ENCODE results near the gene RUNX1. TPM values are rescaled to one million over a fixed set of nuclear protein-coding genes. Genes with fewer than 3 reads are reported as not detected.

RUNX1 gene
- total RNA-seq, 2 donors from 2014 or later, result 112 to 136 TPM

DNA sequence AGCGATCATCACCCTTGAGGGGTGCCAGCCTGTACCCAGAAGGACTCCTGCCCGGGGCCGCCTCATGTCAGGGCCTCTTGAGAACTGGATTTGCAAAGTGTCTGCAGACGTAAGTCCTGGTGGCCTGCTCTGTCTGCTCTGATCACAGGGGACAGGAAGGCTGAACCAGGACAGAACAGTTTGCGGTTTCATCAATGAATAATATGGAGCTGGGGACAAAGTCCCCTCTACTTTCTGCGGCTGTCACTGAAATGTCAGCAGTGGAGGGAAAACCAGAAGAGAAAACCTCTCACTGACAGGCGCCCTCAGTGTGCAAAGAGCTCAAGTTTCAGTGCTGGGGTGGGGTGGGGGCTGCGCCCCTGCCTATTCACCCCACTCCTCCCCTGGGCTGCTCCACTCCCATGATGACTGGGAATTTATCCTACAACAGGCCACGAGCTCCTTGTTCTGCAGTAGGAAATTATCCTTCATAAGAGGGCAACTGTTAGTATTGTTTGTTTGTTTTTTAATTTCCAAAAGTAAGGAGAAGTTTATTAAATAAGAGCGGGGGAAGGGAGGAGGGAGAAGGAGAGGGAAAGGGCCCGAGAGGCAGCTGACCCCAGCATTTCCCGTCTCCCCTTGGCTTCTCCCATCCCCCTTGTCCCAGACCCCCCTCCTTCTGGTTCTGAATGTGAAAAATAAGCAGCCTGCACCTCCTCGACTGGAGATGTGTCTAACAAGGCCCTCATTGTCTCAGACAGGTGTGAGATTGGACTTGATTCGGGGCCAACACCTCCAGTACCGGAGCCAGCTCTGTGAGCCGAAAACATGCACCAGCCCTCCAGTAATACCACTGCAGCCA lies 231.1 kb downstream of the RUNX1 start:
- Mint-ChIP-seq H3K36me3 (ENCODE audit: low read depth) (peaks cover 100% of the 10 kb centered on the region), H3K9me3 (no peaks in the 10 kb centered on the region)

DNA sequence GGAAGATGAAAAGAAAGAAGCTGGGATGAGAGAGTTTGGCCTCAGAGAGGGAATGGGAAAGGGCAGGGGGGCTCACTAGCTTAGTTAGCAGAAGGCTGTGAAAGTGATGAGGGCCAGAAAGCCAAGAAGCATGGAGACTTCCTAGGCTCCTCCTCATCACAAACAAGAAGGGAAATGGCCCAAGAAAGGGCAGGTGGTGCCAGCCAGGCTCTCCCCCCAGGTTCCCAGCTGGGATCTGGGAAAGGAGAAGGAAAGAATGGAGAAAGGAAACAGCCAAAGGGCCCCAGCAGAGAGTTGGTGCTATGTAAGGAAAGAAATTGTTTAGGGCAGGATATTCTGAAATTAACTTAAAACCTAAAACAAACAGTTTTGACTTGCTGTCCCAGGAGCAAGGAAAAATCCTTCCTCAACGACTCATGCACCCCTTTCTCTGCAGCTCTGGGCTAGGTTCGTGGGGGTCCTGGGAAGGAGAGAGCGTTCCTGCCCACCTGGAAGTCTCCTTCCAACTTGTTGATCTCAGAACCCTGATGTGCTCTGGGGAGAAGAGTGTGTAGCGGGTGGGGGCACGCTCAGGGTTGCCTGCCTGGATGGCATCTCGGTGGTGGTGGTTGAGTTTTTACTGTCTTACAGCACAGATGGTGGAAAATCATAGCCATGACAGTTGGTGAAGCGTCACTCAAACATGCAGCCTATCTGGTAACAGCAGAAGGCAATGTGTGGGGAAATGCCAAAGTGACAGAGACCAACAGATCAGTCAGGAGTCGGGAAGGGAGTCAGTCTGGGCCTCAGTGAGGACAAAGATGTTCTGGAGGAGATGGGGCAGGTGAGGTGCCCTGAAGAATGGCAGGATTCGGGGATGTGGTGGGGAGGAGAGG lies 233.0 kb downstream of the RUNX1 start:
- Mint-ChIP-seq H3K4me3 (peak overlapping the region; percentile 21), H3K27ac (peak overlapping the region; percentile 88), H3K36me3 (ENCODE audit: low read depth) (peaks cover 100% of the 10 kb centered on the region), H3K27me3 (no peaks in the 10 kb centered on the region), H3K4me1 (peaks cover 50% of the 10 kb centered on the region), H3K9me3 (no peaks in the 10 kb centered on the region)
- no peak for ATAC-seq (replicated peaks)

More for the DNA sequence above, 231.1 kb downstream of the RUNX1 start:
- peak overlapping the region; percentile 75 for H3K27ac Mint-ChIP-seq
- ATAC-seq (replicated peaks), result no peak
- peaks cover 42% of the 10 kb centered on the region for H3K4me1 Mint-ChIP-seq
- no peak overlapping the region for H3K4me3 Mint-ChIP-seq
- H3K27me3 Mint-ChIP-seq, result no peaks in the 10 kb centered on the region

DNA sequence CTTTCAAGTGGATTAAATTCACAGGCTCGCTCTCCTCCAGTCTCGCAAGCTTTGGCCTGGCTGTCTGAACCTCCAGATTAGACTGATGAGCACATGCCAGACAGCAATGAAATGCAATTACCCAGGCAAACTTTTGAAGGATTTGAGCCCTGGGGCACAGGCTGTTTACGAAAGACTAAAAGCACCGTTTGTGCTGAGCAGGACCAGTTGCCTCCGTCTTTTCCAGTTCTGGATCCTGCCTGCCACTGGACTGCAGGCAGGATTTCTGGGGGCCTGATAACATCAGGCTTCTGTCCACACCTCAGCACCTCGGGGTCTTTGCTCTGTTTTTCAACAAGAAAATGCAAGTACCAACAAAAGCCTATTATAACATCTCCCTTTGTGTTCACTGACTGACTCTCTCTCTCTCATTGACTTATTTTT lies 234.6 kb downstream of the RUNX1 start:
- Mint-ChIP-seq H3K9me3 (no peaks in the 10 kb centered on the region), H3K27ac (peak overlapping the region; percentile 88), H3K27me3 (no peaks in the 10 kb centered on the region), H3K4me1 (peaks cover 55% of the 10 kb centered on the region), H3K36me3 (ENCODE audit: low read depth) (peaks cover 100% of the 10 kb centered on the region), H3K4me3 (no peak overlapping the region)
- no peak for ATAC-seq (replicated peaks)

DNA sequence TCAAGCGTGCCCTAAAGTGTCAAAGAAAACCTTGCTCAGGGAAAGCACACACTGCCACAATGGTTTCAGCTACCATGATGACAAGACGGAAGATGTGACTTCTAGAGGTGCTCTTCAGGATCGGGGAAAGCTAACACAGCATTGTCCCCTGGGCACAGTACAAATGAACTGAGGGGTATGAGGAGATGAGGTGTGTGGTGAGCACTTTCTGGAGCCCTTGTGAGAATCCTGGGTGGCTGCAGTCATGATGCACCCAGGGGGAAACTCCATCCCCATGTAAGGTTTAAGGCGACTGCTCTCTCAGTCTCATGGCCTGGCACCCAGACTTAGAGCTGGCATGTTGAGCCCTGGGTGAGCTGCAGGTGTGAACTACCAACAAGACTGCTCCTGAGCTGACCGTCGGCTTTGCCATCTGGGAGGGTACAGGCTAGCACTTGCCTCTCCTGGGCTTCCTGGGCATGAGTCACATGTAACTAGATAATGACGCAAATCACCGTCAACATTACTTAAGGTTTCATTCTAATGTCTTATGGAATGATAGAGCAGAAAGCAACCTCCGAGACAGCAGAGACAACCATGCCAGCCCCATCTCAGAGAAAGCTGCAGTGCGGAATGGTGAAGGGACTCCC lies 235.7 kb downstream of the RUNX1 start:
- Mint-ChIP-seq H3K4me1 (peaks cover 67% of the 10 kb centered on the region), H3K27me3 (no peaks in the 10 kb centered on the region), H3K27ac (peak overlapping the region; percentile 14), H3K9me3 (no peaks in the 10 kb centered on the region), H3K4me3 (no peak overlapping the region), H3K36me3 (ENCODE audit: low read depth) (peaks cover 100% of the 10 kb centered on the region)
- no peak for ATAC-seq (replicated peaks)

DNA sequence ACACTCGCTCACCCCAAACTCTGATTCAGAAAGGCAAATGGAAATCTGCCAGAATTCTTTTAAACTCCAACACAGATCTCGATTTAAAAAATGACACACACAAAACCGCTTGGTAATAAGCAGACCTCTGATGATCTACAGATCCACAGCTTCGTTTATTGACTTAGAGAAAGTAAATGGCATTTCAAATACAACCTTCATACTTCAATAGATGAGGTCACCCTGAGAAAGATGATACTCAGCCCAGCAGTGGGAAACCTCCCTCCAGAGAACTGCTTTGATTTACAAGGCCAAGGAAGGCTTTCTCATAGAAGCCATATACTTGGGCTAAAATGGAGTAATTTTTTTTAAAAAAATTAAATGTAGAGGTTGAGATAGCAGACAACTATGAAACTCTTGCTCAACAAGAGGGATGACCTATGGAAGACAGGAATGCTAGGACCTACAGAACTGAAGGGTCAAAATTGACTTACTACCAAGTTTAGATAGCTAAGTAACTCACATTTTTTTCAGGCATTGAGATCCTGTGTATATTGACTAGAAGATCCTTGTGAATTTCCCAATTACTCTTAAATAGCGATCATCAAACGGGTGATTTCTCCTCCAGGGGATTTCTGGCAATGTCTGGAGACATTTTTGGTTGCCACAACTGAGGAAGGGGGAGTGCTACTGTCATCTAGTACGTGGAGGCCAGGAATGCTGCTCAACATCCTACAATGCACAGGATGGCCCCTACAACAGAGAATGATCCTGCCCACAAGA lies 236.4 kb downstream of the RUNX1 start:
- ATAC-seq (replicated peaks), result no peak
- Mint-ChIP-seq H3K36me3 (ENCODE audit: low read depth) (peaks cover 100% of the 10 kb centered on the region), H3K27ac (peak overlapping the region; percentile 14), H3K4me3 (peak overlapping the region; percentile 9), H3K9me3 (no peaks in the 10 kb centered on the region), H3K27me3 (no peaks in the 10 kb centered on the region), H3K4me1 (peaks cover 71% of the 10 kb centered on the region)

DNA sequence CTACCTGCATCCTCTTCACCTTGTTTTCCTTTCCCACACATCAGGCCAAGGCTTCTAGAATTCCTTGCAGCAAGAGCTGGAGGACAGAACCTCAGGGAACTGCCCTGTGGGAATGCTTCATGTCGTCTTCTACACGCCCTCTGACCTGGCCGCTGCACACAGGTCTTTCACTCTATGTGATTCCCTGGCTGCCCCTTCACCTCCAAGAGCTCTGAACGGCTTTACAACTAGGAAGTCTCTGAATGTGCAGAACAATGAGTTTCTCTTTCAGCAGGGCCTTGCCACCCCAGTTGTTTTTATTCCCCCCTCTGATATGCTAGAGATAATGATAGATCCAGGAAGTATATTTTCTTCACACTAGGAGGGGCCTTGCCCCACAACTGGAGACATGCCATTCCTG lies 237.7 kb downstream of the RUNX1 start:
- Mint-ChIP-seq H3K27ac (no peak overlapping the region), H3K4me3 (peak overlapping the region; percentile 9), H3K9me3 (no peaks in the 10 kb centered on the region), H3K36me3 (ENCODE audit: low read depth) (peaks cover 100% of the 10 kb centered on the region), H3K4me1 (peaks cover 81% of the 10 kb centered on the region), H3K27me3 (no peaks in the 10 kb centered on the region)
- ATAC-seq (replicated peaks), result no peak

DNA sequence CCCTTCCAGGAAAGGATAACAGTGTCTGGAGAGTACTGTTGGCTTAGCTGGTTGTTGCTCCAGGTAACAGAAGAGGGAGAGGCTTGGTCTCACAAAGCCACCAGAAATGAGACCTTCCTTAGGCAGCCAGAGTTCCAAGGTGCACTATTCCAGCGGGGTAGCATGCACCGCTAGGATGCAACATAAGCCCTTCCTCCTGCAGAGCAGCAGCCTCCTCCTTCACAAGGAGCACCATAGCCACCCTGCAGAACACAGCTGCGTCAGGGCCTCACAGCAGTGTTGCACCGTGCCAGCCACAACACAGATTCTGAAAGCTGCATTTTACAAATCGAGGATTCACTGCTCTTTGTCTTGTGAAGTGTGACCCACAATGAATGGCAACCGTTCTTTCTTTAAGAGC lies 238.3 kb downstream of the RUNX1 start:
- no peak for ATAC-seq (replicated peaks)
- Mint-ChIP-seq H3K4me1 (peaks cover 79% of the 10 kb centered on the region), H3K27ac (no peak overlapping the region), H3K36me3 (ENCODE audit: low read depth) (peaks cover 100% of the 10 kb centered on the region), H3K4me3 (peak overlapping the region; percentile 9), H3K27me3 (no peaks in the 10 kb centered on the region), H3K9me3 (no peaks in the 10 kb centered on the region)

DNA sequence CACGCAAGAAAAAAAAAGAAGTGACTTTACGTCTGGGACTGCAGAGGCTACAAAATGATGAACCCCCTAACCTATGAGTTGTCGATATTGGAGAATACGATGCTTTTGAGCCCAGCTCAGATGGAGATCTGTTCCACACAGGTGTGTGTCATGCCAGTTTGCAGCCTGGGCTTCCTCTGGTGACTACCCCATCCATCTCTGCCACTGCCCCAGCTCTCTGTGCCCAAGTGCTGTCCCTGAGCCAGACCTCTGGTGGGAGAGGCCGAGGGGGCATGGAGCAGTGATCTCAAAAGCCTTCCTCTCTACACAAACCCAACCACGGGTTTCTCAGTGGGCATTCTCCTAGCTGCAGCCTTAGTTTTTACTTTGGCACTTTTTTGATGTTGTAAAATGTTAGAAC lies 239.3 kb downstream of the RUNX1 start:
- no peaks in the 10 kb centered on the region for H3K9me3 Mint-ChIP-seq
- peak overlapping the region; percentile 78 for H3K4me3 Mint-ChIP-seq
- H3K27ac Mint-ChIP-seq, result no peak overlapping the region
- H3K36me3 Mint-ChIP-seq (ENCODE audit: low read depth), result peaks cover 100% of the 10 kb centered on the region
- no peak for ATAC-seq (replicated peaks)
- no peaks in the 10 kb centered on the region for H3K27me3 Mint-ChIP-seq
- H3K4me1 Mint-ChIP-seq, result peaks cover 76% of the 10 kb centered on the region

DNA sequence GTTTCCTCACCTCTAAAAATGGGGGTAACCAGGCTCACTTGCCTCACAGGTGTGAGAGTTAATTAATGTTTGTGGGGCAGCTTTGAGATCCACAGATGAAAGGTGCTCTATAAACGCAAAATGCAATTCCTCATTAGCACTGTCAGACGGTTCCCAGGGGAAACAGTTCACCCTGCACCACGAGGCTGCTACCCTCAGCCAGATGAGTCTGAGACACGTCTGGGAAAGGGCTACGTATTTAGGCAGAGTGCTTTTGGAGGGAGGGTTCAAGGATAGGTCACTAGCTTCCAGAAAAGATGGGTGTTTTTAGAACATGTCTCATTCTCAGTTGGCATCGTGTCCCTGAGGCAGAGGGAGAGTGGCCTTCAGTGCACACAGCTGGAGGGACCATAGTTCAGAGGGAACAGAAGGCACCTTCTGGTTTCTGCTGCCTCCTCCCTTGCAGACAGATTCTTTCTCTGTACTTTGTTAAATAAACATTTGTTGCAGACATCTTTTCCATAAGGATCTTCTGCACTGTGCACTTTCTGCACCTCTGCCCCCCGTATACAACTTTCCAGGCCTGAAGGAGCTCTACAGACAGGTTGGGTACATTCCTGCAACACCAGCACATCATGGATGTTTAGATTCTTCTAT lies 240.4 kb downstream of the RUNX1 start:
- peak; percentile 3 for ATAC-seq (replicated peaks)
- H3K4me1 Mint-ChIP-seq, result peaks cover 76% of the 10 kb centered on the region
- H3K27ac Mint-ChIP-seq, result peak overlapping the region; percentile 97
- H3K27me3 Mint-ChIP-seq, result no peaks in the 10 kb centered on the region
- peak overlapping the region; percentile 78 for H3K4me3 Mint-ChIP-seq
- peaks cover 100% of the 10 kb centered on the region for H3K36me3 Mint-ChIP-seq (ENCODE audit: low read depth)
- no peaks in the 10 kb centered on the region for H3K9me3 Mint-ChIP-seq

DNA sequence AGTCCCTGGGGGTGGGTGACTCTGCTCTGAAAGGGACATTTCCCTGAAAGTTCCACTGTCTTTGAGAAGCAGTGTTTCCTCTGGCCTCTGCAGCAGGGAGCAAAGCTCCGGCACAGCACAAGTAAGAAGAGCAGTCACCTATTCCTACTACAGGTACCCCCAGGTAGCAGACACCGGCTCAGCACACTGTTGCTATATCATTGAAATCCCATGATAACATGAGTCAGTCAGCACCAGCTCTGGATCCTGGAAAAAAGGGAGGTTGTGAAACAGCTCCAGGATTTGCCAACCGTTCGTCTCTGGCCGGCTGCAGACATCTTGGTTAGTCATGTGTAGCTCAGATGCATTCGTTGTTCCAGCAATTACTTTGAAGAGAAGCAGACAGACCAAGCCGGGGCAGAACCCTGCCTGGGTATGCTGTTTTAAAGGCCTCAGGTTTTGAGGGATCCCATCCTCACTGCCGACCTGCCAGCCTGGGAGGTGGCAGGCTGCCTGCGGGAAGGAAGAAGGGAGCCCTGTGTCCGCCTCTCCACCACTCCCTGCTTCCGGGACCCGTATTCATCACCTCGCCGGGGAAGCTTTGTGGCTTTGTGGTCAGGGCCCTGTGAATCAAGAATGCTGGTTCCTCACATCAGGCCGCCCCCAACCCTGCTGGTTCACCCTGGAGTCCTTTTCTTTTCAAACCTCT lies 241.1 kb downstream of the RUNX1 start:
- Mint-ChIP-seq H3K27ac (peak overlapping the region; percentile 97), H3K4me1 (peaks cover 71% of the 10 kb centered on the region), H3K36me3 (ENCODE audit: low read depth) (peaks cover 100% of the 10 kb centered on the region), H3K9me3 (no peaks in the 10 kb centered on the region), H3K4me3 (peak overlapping the region; percentile 78), H3K27me3 (no peaks in the 10 kb centered on the region)
- peak; percentile 66 for ATAC-seq (replicated peaks)

DNA sequence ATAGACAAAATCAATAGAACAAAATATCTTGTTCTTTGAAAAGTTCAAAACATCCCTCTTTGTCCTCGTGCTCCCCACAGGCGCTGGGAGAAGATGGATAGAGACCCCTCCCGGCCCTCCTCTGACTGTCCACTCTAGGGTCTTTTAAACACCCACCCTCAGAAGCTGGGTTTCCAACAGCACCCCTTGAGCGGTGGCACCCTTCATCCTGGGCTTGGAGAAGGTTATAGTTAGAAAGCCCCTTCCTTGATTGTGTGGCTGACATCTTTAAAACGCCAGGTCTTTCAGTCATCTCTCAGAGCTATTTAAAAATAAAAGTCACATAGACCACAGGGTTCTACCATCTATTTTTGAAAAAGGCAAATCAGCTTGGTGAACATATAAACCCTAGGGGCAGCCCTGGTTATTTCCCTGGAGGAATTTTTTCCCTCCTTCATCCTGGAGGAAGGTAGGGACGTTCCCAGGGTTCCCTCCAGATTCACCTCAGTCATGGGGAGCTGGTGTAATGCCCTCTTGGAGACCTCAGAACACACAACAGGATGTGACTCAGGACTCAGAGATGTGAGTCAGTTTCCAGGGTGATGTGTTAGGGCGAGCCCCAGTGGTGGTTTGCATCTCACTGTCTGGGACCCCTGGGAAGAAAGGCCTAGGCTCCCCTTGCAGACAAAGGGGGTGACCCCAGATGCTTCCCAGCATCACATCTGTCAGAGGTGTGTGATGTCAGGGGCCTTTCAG lies 241.8 kb downstream of the RUNX1 start:
- Mint-ChIP-seq H3K36me3 (ENCODE audit: low read depth) (peaks cover 100% of the 10 kb centered on the region), H3K4me3 (peak overlapping the region; percentile 78), H3K4me1 (peaks cover 70% of the 10 kb centered on the region), H3K27ac (peak overlapping the region; percentile 97), H3K27me3 (no peaks in the 10 kb centered on the region), H3K9me3 (no peaks in the 10 kb centered on the region)
- ATAC-seq (replicated peaks), result peak; percentile 91

DNA sequence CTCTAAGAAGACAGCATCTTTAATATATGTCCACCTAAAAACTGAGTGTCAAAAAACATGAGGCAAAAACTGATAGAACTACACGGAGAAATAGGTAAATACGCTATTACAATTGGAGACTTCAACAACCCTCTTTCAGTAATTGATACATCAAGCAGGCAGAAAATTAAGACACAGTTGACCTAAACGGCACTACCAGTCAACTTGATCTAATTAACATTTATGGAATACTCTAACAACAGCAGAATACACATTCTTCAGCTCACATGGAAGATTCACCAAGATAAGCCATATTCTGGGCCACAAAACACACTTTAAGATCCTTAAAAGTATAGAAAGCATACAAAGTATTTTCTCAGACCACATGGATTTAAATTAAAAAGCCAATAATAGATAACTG lies 242.7 kb downstream of the RUNX1 start:
- Mint-ChIP-seq H3K36me3 (ENCODE audit: low read depth) (peaks cover 100% of the 10 kb centered on the region), H3K4me1 (peaks cover 61% of the 10 kb centered on the region), H3K27me3 (no peaks in the 10 kb centered on the region), H3K27ac (peak overlapping the region; percentile 97), H3K9me3 (no peaks in the 10 kb centered on the region), H3K4me3 (peak overlapping the region; percentile 78)
- no peak for ATAC-seq (replicated peaks)
